Mucosa of rectum (tissue), 2 donors: ENCODE results near the gene TIAM2.

ENCODE experiments used
- H3K27ac ChIP-seq, 2 donors: one replicate each; pipeline ENCODE4 v1.7.0; 2013; ENCODE audit warnings: inconsistent platforms in 2 of 2, low read depth in 2 of 2, low read length in 2 of 2
- H3K27me3 ChIP-seq, 2 donors: one replicate each; pipeline ENCODE4 v1.7.0; 2013; ENCODE audit warnings: low read length in 2 of 2; ENCODE audit not compliant: control insufficient read depth in 2 of 2, insufficient read depth in 2 of 2
- H3K36me3 ChIP-seq, 2 donors: one replicate each; pipeline ENCODE4 v1.7.0; 2013; ENCODE audit warnings: low read length in 2 of 2; ENCODE audit not compliant: control insufficient read depth in 2 of 2, insufficient read depth in 2 of 2
- H3K4me1 ChIP-seq, 2 donors: one replicate each; pipeline ENCODE4 v1.7.0; 2013; ENCODE audit warnings: low read length in 2 of 2, mild to moderate bottlenecking in 1 of 2; ENCODE audit not compliant: control insufficient read depth in 2 of 2, insufficient read depth in 2 of 2
- H3K4me3 ChIP-seq, 2 donors: one replicate each; pipeline ENCODE4 v1.7.0; 2013; ENCODE audit warnings: low read length in 2 of 2
- H3K9ac ChIP-seq, 2 donors: one replicate each; pipeline ENCODE4 v1.7.0; 2013; ENCODE audit warnings: low read length in 2 of 2, low read depth in 1 of 2, mild to moderate bottlenecking in 1 of 2
- H3K9me3 ChIP-seq, 2 donors: one replicate each; pipeline ENCODE4 v1.7.0; 2013; ENCODE audit warnings: low read length in 2 of 2; ENCODE audit not compliant: control insufficient read depth in 2 of 2
- donor health status: healthy.
- donor health status: Normal muscosa, but diverticular disease.

Gene TIAM2

DNA sequence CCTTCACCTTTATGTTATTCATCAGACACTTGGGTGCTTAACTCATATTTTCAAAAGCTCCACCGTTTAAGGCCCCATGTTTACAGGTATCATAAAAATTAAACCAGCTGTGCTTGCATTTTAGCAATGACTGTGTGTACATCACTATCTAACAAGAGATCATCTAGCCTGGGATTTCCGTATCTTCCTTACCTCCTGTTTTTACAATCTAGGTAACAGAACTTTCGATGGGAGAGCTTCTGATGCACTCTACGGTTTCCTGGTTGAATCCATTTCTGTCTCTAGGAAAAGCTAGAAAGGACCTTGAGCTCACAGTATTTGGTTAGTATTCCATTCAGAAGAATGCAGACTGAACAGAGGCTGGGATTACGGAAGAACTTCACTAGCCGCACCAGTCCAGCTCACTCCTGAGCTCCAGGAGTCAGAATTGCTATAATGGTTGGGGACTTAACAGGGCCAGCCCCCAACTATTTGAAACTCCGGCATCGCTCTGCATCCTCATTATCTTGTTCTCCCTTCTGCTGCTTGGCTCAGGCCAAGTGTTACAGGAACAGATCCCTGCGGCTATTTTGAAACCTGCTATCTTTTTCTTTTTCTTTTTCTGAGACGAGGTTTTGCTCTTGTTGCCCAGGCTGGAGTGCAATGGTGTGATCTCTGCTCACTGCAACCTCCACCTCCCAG, 255.7 kb downstream of the TIAM2 start:
- Histone ChIP-seq H3K9me3 (no peaks in the 10 kb centered on the region), H3K9ac (no peak overlapping the region), H3K36me3 (peaks cover 14 to 33% of the 10 kb centered on the region in 2 donors), H3K4me1 (peaks cover 0 to 3% of the 10 kb centered on the region in 2 donors), H3K27ac (no peak overlapping the region), H3K4me3 (no peak overlapping the region), H3K27me3 (no peaks in the 10 kb centered on the region)

DNA sequence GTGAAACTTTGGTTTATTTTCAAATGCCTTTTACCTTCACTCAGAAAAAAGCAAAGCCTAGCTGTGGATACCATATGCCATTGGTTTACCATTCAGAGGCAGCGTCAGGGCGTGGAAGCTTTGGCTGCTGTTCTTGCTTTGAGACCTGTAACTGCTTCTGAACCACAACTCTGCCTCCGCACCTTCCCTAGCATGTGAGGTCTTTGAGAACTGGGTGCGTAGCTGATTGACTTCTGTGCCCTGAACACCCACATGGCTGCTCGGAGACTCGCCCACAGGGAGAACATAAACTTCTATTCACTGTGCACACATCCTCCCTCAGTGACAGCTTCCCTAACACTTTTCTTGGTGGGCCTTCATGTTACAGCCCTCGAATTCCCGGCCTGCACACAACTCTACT, 257.5 kb downstream of the TIAM2 start:
- Histone ChIP-seq H3K4me3 (no peak overlapping the region), H3K36me3 (peaks cover 28 to 43% of the 10 kb centered on the region in 2 donors), H3K9me3 (no peaks in the 10 kb centered on the region), H3K4me1 (peaks cover 0 to 3% of the 10 kb centered on the region in 2 donors), H3K27ac (no peak overlapping the region), H3K27me3 (no peaks in the 10 kb centered on the region), H3K9ac (no peak overlapping the region)

- no peaks in the 10 kb centered on the region for H3K9me3 ChIP-seq
- H3K36me3 ChIP-seq, result peaks cover 31 to 48% of the 10 kb centered on the region in 2 donors
- no peak overlapping the region for H3K4me3 ChIP-seq
- no peak overlapping the region for H3K27ac ChIP-seq
- no peaks in the 10 kb centered on the region for H3K4me1 ChIP-seq
- H3K27me3 ChIP-seq, result no peaks in the 10 kb centered on the region
- no peak overlapping the region for H3K9ac ChIP-seq
Observed at GRCh38 chr6:155253337-155253736, 258.2 kb downstream of the TIAM2 start.

DNA sequence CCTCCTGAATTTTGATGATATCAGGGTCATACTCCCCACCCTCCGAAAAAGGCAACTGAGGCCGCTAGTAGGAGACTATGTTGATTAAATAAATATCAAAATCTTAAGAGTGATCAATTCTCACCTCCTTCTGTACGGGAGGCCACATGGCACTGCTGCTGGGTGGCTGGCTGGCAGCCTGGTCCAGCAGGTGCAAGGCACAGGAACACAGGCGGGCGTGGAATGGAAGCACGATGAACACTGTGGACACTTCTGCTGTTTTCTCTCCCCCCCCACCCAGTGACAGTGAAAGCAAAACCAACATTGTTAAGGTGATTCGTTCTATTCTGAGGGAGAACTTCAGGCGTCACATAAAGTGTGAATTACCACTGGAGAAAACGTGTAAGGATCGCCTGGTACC, 259.0 kb downstream of the TIAM2 start:
- no peaks in the 10 kb centered on the region for H3K27me3 ChIP-seq
- no peaks in the 10 kb centered on the region for H3K4me1 ChIP-seq
- no peak overlapping the region for H3K27ac ChIP-seq
- H3K4me3 ChIP-seq, result no peak overlapping the region
- no peak overlapping the region for H3K9ac ChIP-seq
- H3K9me3 ChIP-seq, result no peaks in the 10 kb centered on the region
- peaks cover 36 to 55% of the 10 kb centered on the region in 2 donors for H3K36me3 ChIP-seq

- H3K36me3 ChIP-seq, result peaks cover 50 to 62% of the 10 kb centered on the region in 2 donors
- H3K4me3 ChIP-seq, result no peak overlapping the region
- no peak overlapping the region for H3K9ac ChIP-seq
Observed at GRCh38 chr6:155256122-155256795, 261.1 kb downstream of the TIAM2 start.

GRCh38 chr6:155257796-155258195, 262.7 kb downstream of the TIAM2 start:
- no peaks in the 10 kb centered on the region for H3K9me3 ChIP-seq
- no peak overlapping the region for H3K4me3 ChIP-seq
- H3K27me3 ChIP-seq, result no peaks in the 10 kb centered on the region
- peaks cover 46 to 58% of the 10 kb centered on the region in 2 donors for H3K36me3 ChIP-seq
- peaks cover 0 to 2% of the 10 kb centered on the region in 2 donors for H3K4me1 ChIP-seq
- H3K27ac ChIP-seq, result no peak overlapping the region
- H3K9ac ChIP-seq, result no peak overlapping the region

More at GRCh38 chr6:155256122-155256795, 261.1 kb downstream of the TIAM2 start:
- H3K27ac ChIP-seq, result no peak overlapping the region
- no peaks in the 10 kb centered on the region for H3K27me3 ChIP-seq
- no peaks in the 10 kb centered on the region for H3K9me3 ChIP-seq
- peaks cover 0 to 2% of the 10 kb centered on the region in 2 donors for H3K4me1 ChIP-seq

GRCh38 chr6:155259204-155259603, 264.1 kb downstream of the TIAM2 start:
- Histone ChIP-seq H3K9me3 (no peaks in the 10 kb centered on the region), H3K27me3 (no peaks in the 10 kb centered on the region), H3K4me1 (peaks cover 0 to 2% of the 10 kb centered on the region in 2 donors), H3K36me3 (peaks cover 43 to 47% of the 10 kb centered on the region in 2 donors), H3K27ac (no peak overlapping the region), H3K9ac (no peak overlapping the region), H3K4me3 (no peak overlapping the region)

GRCh38 chr6:155259897-155260296, 264.8 kb downstream of the TIAM2 start:
- no peaks in the 10 kb centered on the region for H3K27me3 ChIP-seq
- peaks cover 39 to 41% of the 10 kb centered on the region in 2 donors for H3K36me3 ChIP-seq
- no peak overlapping the region for H3K9ac ChIP-seq
- H3K9me3 ChIP-seq, result no peaks in the 10 kb centered on the region
- H3K4me1 ChIP-seq, result peaks cover 0 to 2% of the 10 kb centered on the region in 2 donors
- H3K4me3 ChIP-seq, result no peak overlapping the region
- H3K27ac ChIP-seq, result no peak overlapping the region

- Histone ChIP-seq H3K27me3 (no peaks in the 10 kb centered on the region), H3K27ac (no peak overlapping the region), H3K9ac (no peak overlapping the region), H3K9me3 (no peaks in the 10 kb centered on the region), H3K36me3 (peaks cover 39% of the 10 kb centered on the region in 2 donors), H3K4me3 (no peak overlapping the region), H3K4me1 (peaks cover 0 to 2% of the 10 kb centered on the region in 2 donors)
Observed at GRCh38 chr6:155260686-155261085, 265.6 kb downstream of the TIAM2 start.

- peaks cover 36 to 37% of the 10 kb centered on the region in 2 donors for H3K36me3 ChIP-seq
- no peaks in the 10 kb centered on the region for H3K9me3 ChIP-seq
- H3K27ac ChIP-seq, result no peak overlapping the region
- peaks cover 0 to 2% of the 10 kb centered on the region in 2 donors for H3K4me1 ChIP-seq
- H3K9ac ChIP-seq, result no peak overlapping the region
- H3K4me3 ChIP-seq, result no peak overlapping the region
- no peaks in the 10 kb centered on the region for H3K27me3 ChIP-seq
Observed at GRCh38 chr6:155261111-155261900, 266.2 kb downstream of the TIAM2 start.
